HCT116 (cell line): Measurements from ENCODE around the gene ERC2. TPM values are rescaled to one million over a fixed set of nuclear protein-coding genes. Genes with fewer than 3 reads are reported as not detected.

ENCODE experiments used
- ATAC-seq: fragments of 200-7000 bp; cut with Tn5 transposase; 2 replicates; pipeline ENCODE4 v1.9.1; 2020; ENCODE audit warnings: mild to moderate bottlenecking, moderate library complexity
- BruUV-seq: library from RNA; stranded (reverse); fragments of 400-500 nt; replicated peaks from 2 replicates; lab custom pipeline; 2021; lab: Mats Ljungman, UMichigan
- CTCF ChIA-PET: fragments of 300-600 bp; sonication (Branson Sonifier 250); formaldehyde crosslinking; loops from one replicate; lab custom pipeline; 2021; ENCODE audit warnings: antibody characterized with exemption; lab: Charles Lee
- POLR2A ChIA-PET: fragments of 300-600, 350-600 bp; sonication (Branson Sonifier 250); formaldehyde crosslinking; loops from one replicate; lab custom pipeline; 2021; ENCODE audit warnings: antibody characterized with exemption; lab: Charles Lee
- RAD21 ChIA-PET, 2 experiments: fragments of 300-600 bp; sonication (Branson Sonifier 250); formaldehyde crosslinking; loops; one replicate each; lab custom pipeline; 2023; ENCODE audit warnings: low total read pairs in 2 of 2; ENCODE audit not compliant: uncharacterized antibody in 2 of 2, unreplicated experiment in 2 of 2, low non-redundant PET in 1 of 2; lab: Charles Lee
- DNase-seq: peaks from one replicate; pipeline ENCODE4 v3.0.0-alpha.2; 2010; ENCODE audit warnings: low read depth, low spot score
- H2AFZ ChIP-seq: fragments of 200-600 bp; shearing (Covaris generic), sonication (generic); 2 replicates; pipeline ENCODE4 v1.6.1; 2017; ENCODE audit warnings: low read depth, mixed run types, mixed read lengths, antibody characterized with exemption, low read length; ENCODE audit not compliant: poor library complexity, severe bottlenecking
- H3K27ac ChIP-seq: 2 replicates; pipeline ENCODE4 v1.5.1; 2012; ENCODE audit warnings: low read depth, low read length
- H3K27me3 ChIP-seq: fragments of 200-600 bp; sonication (generic); 2 replicates; pipeline ENCODE4 v1.6.1; 2016; ENCODE audit warnings: mixed run types, low read length, mixed read lengths; ENCODE audit not compliant: insufficient read depth
- H3K36me3 ChIP-seq, 2 experiments: fragments of 200-500 bp in 1 of 2; fragments of 200-600 bp in 1 of 2; sonication (Bioruptor generic) in 1 of 2; sonication (generic) in 1 of 2; 2 replicates each; pipeline versions ENCODE4 v1.5.1 to v1.6.1; 2014 to 2016; ENCODE audit warnings: low read length in 2 of 2, inconsistent platforms in 1 of 2, mixed read lengths in 1 of 2, mixed run types in 1 of 2; ENCODE audit not compliant: insufficient read depth in 2 of 2, control insufficient read depth in 1 of 2
- H3K4me1 ChIP-seq, 2 experiments: fragments of 200-600 bp in 1 of 2; sonication (generic) in 1 of 2; 2 replicates each; pipeline versions ENCODE4 v1.5.1 to v1.6.1; 2012 to 2017; ENCODE audit warnings: low read length in 2 of 2, inconsistent platforms in 1 of 2, mild to moderate bottlenecking in 1 of 2, mixed read lengths in 1 of 2, mixed run types in 1 of 2, moderate library complexity in 1 of 2; ENCODE audit not compliant: insufficient read depth in 2 of 2, control insufficient read depth in 1 of 2
- H3K4me2 ChIP-seq: fragments of 200-600 bp; sonication (generic); 2 replicates; pipeline ENCODE4 v1.6.1; 2017; ENCODE audit warnings: mixed run types, low read length, mixed read lengths
- H3K4me3 ChIP-seq, 2 experiments: fragments of 200-600 bp in 1 of 2; sonication (generic) in 1 of 2; replicated peaks in 1 of 2; 2 replicates each; pipeline ENCODE4 v1.5.1; 2011 to 2016; ENCODE audit warnings: low read length in 2 of 2, control low read depth in 1 of 2, low read depth in 1 of 2, mild to moderate bottlenecking in 1 of 2, mixed read lengths in 1 of 2, mixed run types in 1 of 2
- H3K79me2 ChIP-seq: fragments of 200-600 bp; sonication (generic); 2 replicates; pipeline ENCODE4 v1.6.1; 2017; ENCODE audit warnings: mild to moderate bottlenecking, mixed run types, low read length, moderate library complexity, mixed read lengths; ENCODE audit not compliant: insufficient read depth
- H3K9ac ChIP-seq: fragments of 200-600 bp; sonication (generic); 2 replicates; pipeline ENCODE4 v1.6.1; 2016; ENCODE audit warnings: low read length, mixed read lengths
- H3K9me2 ChIP-seq: fragments of 200-600 bp; sonication (generic), shearing (Covaris generic); 2 replicates; pipeline ENCODE4 v1.6.1; 2017; ENCODE audit warnings: mixed run types, mild to moderate bottlenecking, moderate library complexity; ENCODE audit not compliant: insufficient read depth
- H3K9me3 ChIP-seq, 2 experiments: fragments of 200-500 bp in 1 of 2; fragments of 200-600 bp in 1 of 2; sonication (Bioruptor generic) in 1 of 2; sonication (generic) in 1 of 2; 2 replicates each; pipeline ENCODE4 v1.6.1; 2014 to 2017; ENCODE audit warnings: low read length in 2 of 2, mixed read lengths in 2 of 2, inconsistent platforms in 1 of 2, low read depth in 1 of 2, mild to moderate bottlenecking in 1 of 2, mixed run types in 1 of 2, moderate library complexity in 1 of 2; ENCODE audit not compliant: control insufficient read depth in 1 of 2, insufficient read depth in 1 of 2
- H4K20me1 ChIP-seq: fragments of 200-600 bp; sonication (generic), shearing (Covaris generic); 2 replicates; pipeline ENCODE4 v1.6.1; 2017; ENCODE audit warnings: mixed run types, mild to moderate bottlenecking, moderate library complexity; ENCODE audit not compliant: insufficient read depth
- CBX3 ChIP-seq: IDR thresholded peaks from 2 replicates; pipeline ENCODE4 v1.6.1; 2012; ENCODE audit warnings: low read depth
- CTCF ChIP-seq, 3 experiments: fragments of 200-600 bp in 1 of 3; sonication (generic) in 1 of 3; IDR thresholded peaks in 2 of 3; conservative IDR thresholded peaks in 1 of 3; 2 replicates each; pipeline ENCODE4 v1.5.1; 2012 to 2017; ENCODE audit warnings: low read depth in 2 of 3, low read length in 2 of 3, antibody characterized with exemption in 1 of 3, borderline replicate concordance in 1 of 3, control low read depth in 1 of 3, mild to moderate bottlenecking in 1 of 3, mixed read lengths in 1 of 3, mixed run types in 1 of 3, moderate library complexity in 1 of 3; ENCODE audit not compliant: insufficient read depth in 1 of 3
- ELF1 ChIP-seq: IDR thresholded peaks from 2 replicates; pipeline ENCODE4 v1.6.1; 2012; ENCODE audit warnings: low read depth, borderline replicate concordance
- EZH2 ChIP-seq: fragments of 200-600 bp; sonication (generic); IDR thresholded peaks from 2 replicates; pipeline ENCODE4 v1.6.1; 2017; ENCODE audit warnings: antibody characterized with exemption, mixed run types
- EZH2phosphoT487 ChIP-seq: fragments of 200-600 bp; IDR thresholded peaks from 2 replicates; pipeline ENCODE4 v1.6.1; 2018; ENCODE audit warnings: antibody characterized with exemption, borderline replicate concordance
- JUND ChIP-seq: IDR thresholded peaks from 2 replicates; pipeline ENCODE4 v1.6.1; 2012
- POLR2AphosphoS5 ChIP-seq: IDR thresholded peaks from 2 replicates; pipeline ENCODE4 v1.6.1; 2011; ENCODE audit warnings: mild to moderate bottlenecking, low read depth, low read length, moderate library complexity
- REST ChIP-seq: IDR thresholded peaks from 2 replicates; pipeline ENCODE4 v1.6.1; 2012; ENCODE audit warnings: low read depth
- SIN3A ChIP-seq: IDR thresholded peaks from 2 replicates; pipeline ENCODE4 v1.6.1; 2012; ENCODE audit warnings: low read depth
- SP1 ChIP-seq: IDR thresholded peaks from 2 replicates; pipeline ENCODE4 v1.6.1; 2012; ENCODE audit warnings: low read depth
- SRF ChIP-seq: IDR thresholded peaks from 2 replicates; pipeline ENCODE4 v1.6.1; 2012; ENCODE audit warnings: low read depth
- YY1 ChIP-seq: IDR thresholded peaks from 2 replicates; pipeline ENCODE4 v1.6.1; 2011; ENCODE audit warnings: low read length, low read depth, moderate library complexity, mild to moderate bottlenecking; ENCODE audit not compliant: insufficient replicate concordance; ENCODE audit errors: extremely low read depth
- ZNF274 ChIP-seq: fragments of 200-500 bp; sonication (Bioruptor generic); IDR thresholded peaks from 2 replicates; pipeline ENCODE4 v1.6.1; 2014; ENCODE audit warnings: mild to moderate bottlenecking, low read depth, low read length, inconsistent platforms
- intact Hi-C: fragments of 100-400 bp; cut with micrococcal nuclease; formaldehyde crosslinking; loops from 2 replicates; pipeline ENCODE4 v1.10.0; 2022
- total RNA-seq: library from RNA; stranded (reverse); gene quantifications from one replicate; pipeline ENCODE4 v1.2.1, GENCODE V29; 2021; ENCODE audit not compliant: unreplicated experiment
- TF ChIP-seq, protein P1 (sequence below): IDR thresholded peaks from 2 replicates; pipeline ENCODE4 v1.6.1; 2012
- TF ChIP-seq, protein P2 (sequence below): IDR thresholded peaks from 2 replicates; pipeline ENCODE4 v1.6.1; 2011; ENCODE audit warnings: mild to moderate bottlenecking, low read length, moderate library complexity; ENCODE audit not compliant: insufficient replicate concordance; ENCODE audit errors: extremely low read depth

The ERC2 gene
- total RNA-seq, 1 experiment from 2014 or later, result not detected

DNA sequence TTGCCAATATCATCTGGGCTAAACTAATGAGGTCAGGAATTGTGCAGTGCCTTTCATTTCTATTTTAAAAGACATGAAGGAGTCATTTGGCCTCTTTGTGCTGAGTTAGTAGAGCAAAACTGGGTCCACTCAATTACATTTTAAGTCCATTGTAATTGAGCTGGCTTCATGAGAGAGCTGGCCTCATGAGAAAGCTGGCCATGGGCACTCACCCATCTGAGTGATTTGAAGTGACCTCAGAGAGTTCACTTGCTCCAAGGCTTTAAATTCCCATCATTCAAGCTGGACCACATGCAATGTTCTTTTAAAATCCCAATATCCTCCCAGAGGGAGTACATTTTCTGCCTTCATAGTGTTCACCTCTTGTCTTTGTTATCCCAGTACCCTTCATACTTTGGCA lies 645.3 kb downstream of the ERC2 start:
- H4K20me1 ChIP-seq, result no peaks in the 10 kb centered on the region
- intact Hi-C loops, result no loop called here
- POLR2A ChIA-PET, result no interaction called here
- H3K9me2 ChIP-seq, result no peaks in the 10 kb centered on the region
- no peak overlapping the region for H3K4me3 ChIP-seq
- H3K9ac ChIP-seq, result no peak overlapping the region
- BruUV-seq, result no TSS peak
- no peak for ATAC-seq
- DNase-seq, result no peak
- no peaks in the 10 kb centered on the region for H3K36me3 ChIP-seq
- no peak overlapping the region for H3K27ac ChIP-seq
- RAD21 ChIA-PET, result no interaction called here
- no peak for TF ChIP-seq SRF
- TF ChIP-seq ELF1, result no peak
- TF ChIP-seq EZH2phosphoT487, result no peak
- no peak for TF ChIP-seq SP1
- TF ChIP-seq YY1, result no peak
- no peak for TF ChIP-seq CTCF (IDR thresholded peaks at IDR 0.05 in 2 of 3, conservative IDR thresholded peaks at IDR 0.05 in 1 of 3; ENCODE audit: borderline replicate concordance in 1 of 3, insufficient read depth in 1 of 3, low read depth in 2 of 3, low read length in 2 of 3)
- no peak for TF ChIP-seq CBX3
- TF ChIP-seq JUND, result no peak
- no peak for TF ChIP-seq SIN3A
- TF ChIP-seq ZNF274, result no peak
- TF ChIP-seq EZH2, result no peak
- no peak for TF ChIP-seq POLR2AphosphoS5
- TF ChIP-seq, protein P1, sequence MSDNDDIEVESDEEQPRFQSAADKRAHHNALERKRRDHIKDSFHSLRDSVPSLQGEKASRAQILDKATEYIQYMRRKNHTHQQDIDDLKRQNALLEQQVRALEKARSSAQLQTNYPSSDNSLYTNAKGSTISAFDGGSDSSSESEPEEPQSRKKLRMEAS, result no peak
- no peak for TF ChIP-seq REST
- TF ChIP-seq, protein P2, sequence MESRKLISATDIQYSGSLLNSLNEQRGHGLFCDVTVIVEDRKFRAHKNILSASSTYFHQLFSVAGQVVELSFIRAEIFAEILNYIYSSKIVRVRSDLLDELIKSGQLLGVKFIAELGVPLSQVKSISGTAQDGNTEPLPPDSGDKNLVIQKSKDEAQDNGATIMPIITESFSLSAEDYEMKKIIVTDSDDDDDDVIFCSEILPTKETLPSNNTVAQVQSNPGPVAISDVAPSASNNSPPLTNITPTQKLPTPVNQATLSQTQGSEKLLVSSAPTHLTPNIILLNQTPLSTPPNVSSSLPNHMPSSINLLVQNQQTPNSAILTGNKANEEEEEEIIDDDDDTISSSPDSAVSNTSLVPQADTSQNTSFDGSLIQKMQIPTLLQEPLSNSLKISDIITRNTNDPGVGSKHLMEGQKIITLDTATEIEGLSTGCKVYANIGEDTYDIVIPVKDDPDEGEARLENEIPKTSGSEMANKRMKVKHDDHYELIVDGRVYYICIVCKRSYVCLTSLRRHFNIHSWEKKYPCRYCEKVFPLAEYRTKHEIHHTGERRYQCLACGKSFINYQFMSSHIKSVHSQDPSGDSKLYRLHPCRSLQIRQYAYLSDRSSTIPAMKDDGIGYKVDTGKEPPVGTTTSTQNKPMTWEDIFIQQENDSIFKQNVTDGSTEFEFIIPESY, result no peak
- H3K27me3 ChIP-seq, result no peaks in the 10 kb centered on the region
- no peaks in the 10 kb centered on the region for H3K79me2 ChIP-seq
- H3K4me1 ChIP-seq, result no peaks in the 10 kb centered on the region
- CTCF ChIA-PET, result no interaction called here
- no peak overlapping the region for H2AFZ ChIP-seq
- H3K9me3 ChIP-seq, result peaks cover 3% of the 10 kb centered on the region in 2 experiments; a peak in 1 of 4 replicates
- no peak overlapping the region for H3K4me2 ChIP-seq
